ENCODE data around the gene HM13. TPM values are rescaled to one million over a fixed set of nuclear protein-coding genes. Genes with fewer than 3 reads are reported as not detected.
A peak's percentile ranks its signal among the peaks of the same experiment; 100 is the strongest.
"Not testable (repeated sequence)": the region's sequence is repeated elsewhere in the genome, so short reads cannot be mapped to it uniquely, and the experiment has no call there.

The HM13 gene
- total RNA-seq, 4 donors from 2014 or later: 38.4 to 86.0 (median 63.4) TPM

DNA sequence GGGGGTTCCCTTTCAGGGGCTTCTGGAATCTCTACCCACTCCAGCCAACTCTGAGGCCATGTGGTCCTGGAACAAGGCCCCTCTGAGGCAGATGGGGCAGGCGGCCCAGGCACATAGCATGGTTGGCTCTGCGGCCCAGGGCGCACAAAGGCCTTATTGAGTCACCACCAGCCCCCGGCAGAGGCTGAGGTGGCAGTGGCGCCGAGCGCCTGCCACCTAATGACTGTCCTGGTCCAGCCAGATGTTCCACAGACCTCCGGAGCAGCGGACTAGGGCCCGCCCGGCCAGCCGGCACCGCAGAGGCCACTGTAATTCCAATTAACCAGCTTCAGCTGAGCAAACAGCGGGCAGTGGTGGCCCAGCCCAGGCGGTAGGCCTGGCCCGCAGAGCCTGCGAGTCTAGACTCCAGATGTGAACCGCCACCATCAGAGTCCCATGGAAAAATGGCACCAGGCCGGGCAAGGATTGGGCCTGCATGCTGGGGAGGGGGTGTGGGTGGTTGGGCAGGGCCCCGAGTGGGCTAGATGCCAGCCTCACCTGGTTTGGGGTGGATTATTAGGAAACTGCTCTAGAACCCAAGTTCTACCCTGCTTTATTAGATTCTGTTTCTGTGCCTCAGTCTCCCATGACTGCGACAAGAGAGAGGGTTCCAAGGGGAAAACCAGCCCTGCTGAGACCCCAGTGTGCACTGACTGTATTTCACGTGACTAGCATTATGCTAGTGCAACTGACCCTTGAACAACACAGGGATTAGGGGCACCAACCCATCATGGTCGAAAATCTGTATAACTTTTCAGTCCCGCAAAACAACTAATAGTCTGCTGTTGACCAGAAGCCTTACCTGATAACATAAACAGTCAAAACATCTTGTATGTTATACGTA, 56.7 kb downstream of the HM13 start:
- Histone ChIP-seq H3K27ac (peak overlapping the region; percentile 94 to 97 (median 95)), H3K4me1 (peaks cover 11 to 59% (median 34%) of the 10 kb centered on the region in 4 donors), H3K9me3 (no peaks in the 10 kb centered on the region), H3K27me3 (no peaks in the 10 kb centered on the region), H3K36me3 (no peaks in the 10 kb centered on the region), H3K4me3 (no peak overlapping the region)
- intact Hi-C loops (cut with DNase I; ENCODE audit: low total_unique reads) (no loop called here), in situ Hi-C loops (cut with MboI; ENCODE audit: low pct_ligation_motif_present in 1 of 4, low pct_unique_long_range_greater_than_20kb in 1 of 4, low sequenced_read_pairs in 3 of 4) (loop anchor here in 1 of 4 donors (25.0 kb wide), 1 partner anchor 166 kb away; the partner anchor contains the start of gene TPX2)
- TF ChIP-seq POLR2AphosphoS5 (IDR thresholded peaks at IDR 0.05) (peak in 1 of 3 donors; percentile 16), POLR2A (IDR thresholded peaks at IDR 0.05) (no peak)
- DNase-seq: peak; percentile 25
- 78 to 88% methylated on average over 4 to 25 of the region's 25 CpGs for WGBS, 2 donors (ENCODE audit: low coverage in 1 of 2)

GRCh38 chr20:31572042-31572700, 57.9 kb downstream of the HM13 start:
- TF ChIP-seq CTCF (IDR thresholded peaks at IDR 0.05) (peak in 1 of 5 experiments; percentile 13), POLR2A (IDR thresholded peaks at IDR 0.05) (no peak)
- in situ Hi-C loops (cut with MboI; ENCODE audit: low pct_ligation_motif_present in 1 of 4, low pct_unique_long_range_greater_than_20kb in 1 of 4, low sequenced_read_pairs in 3 of 4) (loop anchor here in 1 of 4 donors (25.0 kb wide), 1 partner anchor 165 kb away; the partner anchor contains the start of gene TPX2), intact Hi-C loops (cut with DNase I; ENCODE audit: low total_unique reads) (no loop called here)
- Histone ChIP-seq H3K27ac (peak overlapping the region; percentile 94 to 97 (median 95)), H3K27me3 (no peaks in the 10 kb centered on the region), H3K4me1 (peaks cover 5 to 49% (median 27%) of the 10 kb centered on the region in 4 donors), H3K36me3 (no peaks in the 10 kb centered on the region), H3K4me3 (peak overlapping the region; percentile 19 to 60 (median 47)), H3K9me3 (no peaks in the 10 kb centered on the region)
- DNase-seq: no peak
- WGBS, 2 donors (ENCODE audit: low coverage in 1 of 2): 26 to 38% methylated on average over 12 to 17 of the region's 17 CpGs

GRCh38 chr20:31572701-31573554, 58.7 kb downstream of the HM13 start:
- in situ Hi-C loops (cut with MboI; ENCODE audit: low pct_ligation_motif_present in 1 of 4, low pct_unique_long_range_greater_than_20kb in 1 of 4, low sequenced_read_pairs in 3 of 4) (loop anchor here in 1 of 4 donors (25.0 kb wide), 1 partner anchor 164 kb away; the partner anchor contains the start of gene TPX2), intact Hi-C loops (cut with DNase I; ENCODE audit: low total_unique reads) (no loop called here)
- H3K36me3 ChIP-seq: no peaks in the 10 kb centered on the region
- peak; percentile 77 for TF ChIP-seq POLR2A (IDR thresholded peaks at IDR 0.05)
- peak in 1 of 5 experiments; percentile 10 for TF ChIP-seq CTCF (IDR thresholded peaks at IDR 0.05)
- peak; percentile 67 for TF ChIP-seq EP300 (IDR thresholded peaks at IDR 0.05; ENCODE audit: low read depth)
- TF ChIP-seq POLR2AphosphoS5 (IDR thresholded peaks at IDR 0.05): peak; percentile 87 to 94 (median 93)
- H3K27ac ChIP-seq: peak overlapping the region; percentile 94 to 97 (median 95)
- peak overlapping the region; percentile 44 to 60 (median 48) for H3K4me3 ChIP-seq
- WGBS, 2 donors (ENCODE audit: low coverage in 1 of 2): 2% methylated on average over 16 of the region's 63 CpGs; no CpG with 5 or more reads in 1 of the 2 donors
- no peaks in the 10 kb centered on the region for H3K9me3 ChIP-seq
- H3K27me3 ChIP-seq: no peaks in the 10 kb centered on the region
- peak; percentile 96 for DNase-seq
- peaks cover 5 to 49% (median 27%) of the 10 kb centered on the region in 4 donors for H3K4me1 ChIP-seq

- no peaks in the 10 kb centered on the region for H3K36me3 ChIP-seq
- peaks cover 5 to 49% (median 26%) of the 10 kb centered on the region in 4 donors for H3K4me1 ChIP-seq
- H3K27me3 ChIP-seq: no peaks in the 10 kb centered on the region
- no peaks in the 10 kb centered on the region for H3K9me3 ChIP-seq
- DNase-seq: peak; percentile 31
- TF ChIP-seq CTCF (IDR thresholded peaks at IDR 0.05) (peak in 1 of 5 experiments; percentile 36), POLR2AphosphoS5 (IDR thresholded peaks at IDR 0.05) (no peak), POLR2A (IDR thresholded peaks at IDR 0.05) (no peak)
- H3K27ac ChIP-seq: peak overlapping the region; percentile 94 to 97 (median 95)
- in situ Hi-C loops (cut with MboI; ENCODE audit: low pct_ligation_motif_present in 1 of 4, low pct_unique_long_range_greater_than_20kb in 1 of 4, low sequenced_read_pairs in 3 of 4) (loop anchor here in 1 of 4 donors (25.0 kb wide), 1 partner anchor 164 kb away; the partner anchor contains the start of gene TPX2), intact Hi-C loops (cut with DNase I; ENCODE audit: low total_unique reads) (no loop called here)
- peak overlapping the region; percentile 44 to 60 (median 48) for H3K4me3 ChIP-seq
- WGBS, 2 donors (ENCODE audit: low coverage in 1 of 2): 28 to 35% methylated on average over 10 to 19 of the region's 19 CpGs
Measured at GRCh38 chr20:31573555-31574321, 59.5 kb downstream of the HM13 start.

GRCh38 chr20:31574986-31575385, 60.7 kb downstream of the HM13 start:
- H3K4me1 ChIP-seq: peaks cover 5 to 38% (median 18%) of the 10 kb centered on the region in 4 donors
- H3K36me3 ChIP-seq; H3K27ac ChIP-seq; H3K9me3 ChIP-seq; H3K4me3 ChIP-seq; H3K27me3 ChIP-seq; intact Hi-C loops (cut with DNase I; ENCODE audit: low total_unique reads); DNase-seq: not testable (repeated sequence)
- WGBS, 2 donors (ENCODE audit: low coverage in 1 of 2): 93 to 94% methylated on average over 7 to 10 of the region's 10 CpGs
- in situ Hi-C loops (cut with MboI; ENCODE audit: low pct_ligation_motif_present in 1 of 4, low pct_unique_long_range_greater_than_20kb in 1 of 4, low sequenced_read_pairs in 3 of 4): loop anchor here in 1 of 4 donors (25.0 kb wide), 1 partner anchor 162 kb away; the partner anchor contains the start of gene TPX2

Data from transverse colon (tissue), 4 donors.